NCI-H2171 (cell line): Measurements from ENCODE around the gene SLC7A5.
A peak's percentile ranks its signal among the peaks of the same experiment; 100 is the strongest.
"Not testable (repeated sequence)": the region's sequence is repeated elsewhere in the genome, so short reads cannot be mapped to it uniquely, and the experiment has no call there.

Experiments used
- DNase-seq: peaks from one replicate; lab custom pipeline; 2025; lab: John Stamatoyannopoulos, UW

Gene SLC7A5

GRCh38 chr16:87861300-87862099 lies 7.8 kb downstream of the SLC7A5 start:
- DNase-seq, result not testable (repeated sequence)

- DNase-seq, result peak; percentile 58
Measured at GRCh38 chr16:87860553-87861299, 8.6 kb downstream of the SLC7A5 start.

- DNase-seq, result not testable (repeated sequence)
Measured at GRCh38 chr16:87858151-87858993, 10.9 kb downstream of the SLC7A5 start.

- no peak for DNase-seq
Measured at GRCh38 chr16:87856791-87857228, 12.5 kb downstream of the SLC7A5 start.

GRCh38 chr16:87855852-87856715 lies 13.2 kb downstream of the SLC7A5 start:
- no peak for DNase-seq

GRCh38 chr16:87854907-87855683 lies 14.2 kb downstream of the SLC7A5 start:
- no peak for DNase-seq

GRCh38 chr16:87854053-87854906 lies 15.0 kb downstream of the SLC7A5 start:
- DNase-seq, result no peak

- DNase-seq, result peak; percentile 82
Measured at GRCh38 chr16:87853411-87854052, 15.8 kb downstream of the SLC7A5 start.

GRCh38 chr16:87851601-87852000 lies 17.7 kb downstream of the SLC7A5 start:
- DNase-seq, result no peak

GRCh38 chr16:87851141-87851587 lies 18.1 kb downstream of the SLC7A5 start:
- no peak for DNase-seq

- DNase-seq, result no peak
Measured at GRCh38 chr16:87850009-87851006, 19.0 kb downstream of the SLC7A5 start.

- DNase-seq, result no peak
Measured at GRCh38 chr16:87849419-87850008, 19.8 kb downstream of the SLC7A5 start.

- no peak for DNase-seq
Measured at GRCh38 chr16:87848676-87849345, 20.5 kb downstream of the SLC7A5 start.

- DNase-seq, result no peak
Measured at GRCh38 chr16:87847785-87848675, 21.3 kb downstream of the SLC7A5 start.

- no peak for DNase-seq
Measured at GRCh38 chr16:87847467-87847784, 21.9 kb downstream of the SLC7A5 start.
